ENCODE measurements around the gene MAP4K2. TPM values are rescaled to one million over a fixed set of nuclear protein-coding genes. Genes with fewer than 3 reads are reported as not detected.

MAP4K2 gene
- total RNA-seq, 1 donor = 10.8 TPM

DNA sequence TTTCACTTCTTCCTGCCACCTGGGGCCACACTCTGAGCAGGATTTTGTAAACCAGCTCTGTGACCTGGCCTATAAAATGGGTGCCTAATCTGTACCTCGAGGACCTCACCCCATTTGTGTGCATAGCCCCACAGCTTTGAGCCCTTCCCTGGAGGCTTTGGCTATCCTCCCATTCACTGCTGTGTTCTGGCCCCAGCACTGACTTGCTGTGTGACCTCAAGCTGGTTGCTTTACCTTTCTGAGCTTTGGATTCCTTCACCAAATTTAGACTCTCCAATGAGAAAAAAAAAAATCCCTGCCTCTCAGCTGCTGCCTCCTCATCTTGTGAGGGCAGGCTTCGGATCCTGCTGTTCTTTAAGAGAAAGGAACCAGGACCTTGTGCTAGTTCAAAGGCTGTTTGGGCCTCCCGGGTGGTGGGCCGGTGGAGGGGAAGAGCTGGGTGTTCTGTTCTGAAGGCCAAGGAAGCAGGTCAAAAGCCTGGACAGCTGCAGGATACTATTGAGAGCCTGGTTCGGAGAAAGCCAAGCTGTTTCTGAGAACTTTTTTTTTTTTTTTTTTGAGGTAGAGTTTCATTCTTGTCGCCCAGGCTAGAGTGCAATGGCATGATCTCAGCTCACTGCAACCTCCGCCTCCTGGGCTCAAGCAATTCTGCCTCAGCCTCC, 42.1 kb downstream of the MAP4K2 start:
- no peak for DNase-seq (ENCODE audit: low read depth)
- H3K4me3 ChIP-seq (ENCODE audit: low read depth, low read length) = no peak overlapping the region
- TF ChIP-seq, protein P1, sequence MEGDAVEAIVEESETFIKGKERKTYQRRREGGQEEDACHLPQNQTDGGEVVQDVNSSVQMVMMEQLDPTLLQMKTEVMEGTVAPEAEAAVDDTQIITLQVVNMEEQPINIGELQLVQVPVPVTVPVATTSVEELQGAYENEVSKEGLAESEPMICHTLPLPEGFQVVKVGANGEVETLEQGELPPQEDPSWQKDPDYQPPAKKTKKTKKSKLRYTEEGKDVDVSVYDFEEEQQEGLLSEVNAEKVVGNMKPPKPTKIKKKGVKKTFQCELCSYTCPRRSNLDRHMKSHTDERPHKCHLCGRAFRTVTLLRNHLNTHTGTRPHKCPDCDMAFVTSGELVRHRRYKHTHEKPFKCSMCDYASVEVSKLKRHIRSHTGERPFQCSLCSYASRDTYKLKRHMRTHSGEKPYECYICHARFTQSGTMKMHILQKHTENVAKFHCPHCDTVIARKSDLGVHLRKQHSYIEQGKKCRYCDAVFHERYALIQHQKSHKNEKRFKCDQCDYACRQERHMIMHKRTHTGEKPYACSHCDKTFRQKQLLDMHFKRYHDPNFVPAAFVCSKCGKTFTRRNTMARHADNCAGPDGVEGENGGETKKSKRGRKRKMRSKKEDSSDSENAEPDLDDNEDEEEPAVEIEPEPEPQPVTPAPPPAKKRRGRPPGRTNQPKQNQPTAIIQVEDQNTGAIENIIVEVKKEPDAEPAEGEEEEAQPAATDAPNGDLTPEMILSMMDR (IDR thresholded peaks at IDR 0.05; ENCODE audit: insufficient read depth, low read depth, low read length) = no peak

DNA sequence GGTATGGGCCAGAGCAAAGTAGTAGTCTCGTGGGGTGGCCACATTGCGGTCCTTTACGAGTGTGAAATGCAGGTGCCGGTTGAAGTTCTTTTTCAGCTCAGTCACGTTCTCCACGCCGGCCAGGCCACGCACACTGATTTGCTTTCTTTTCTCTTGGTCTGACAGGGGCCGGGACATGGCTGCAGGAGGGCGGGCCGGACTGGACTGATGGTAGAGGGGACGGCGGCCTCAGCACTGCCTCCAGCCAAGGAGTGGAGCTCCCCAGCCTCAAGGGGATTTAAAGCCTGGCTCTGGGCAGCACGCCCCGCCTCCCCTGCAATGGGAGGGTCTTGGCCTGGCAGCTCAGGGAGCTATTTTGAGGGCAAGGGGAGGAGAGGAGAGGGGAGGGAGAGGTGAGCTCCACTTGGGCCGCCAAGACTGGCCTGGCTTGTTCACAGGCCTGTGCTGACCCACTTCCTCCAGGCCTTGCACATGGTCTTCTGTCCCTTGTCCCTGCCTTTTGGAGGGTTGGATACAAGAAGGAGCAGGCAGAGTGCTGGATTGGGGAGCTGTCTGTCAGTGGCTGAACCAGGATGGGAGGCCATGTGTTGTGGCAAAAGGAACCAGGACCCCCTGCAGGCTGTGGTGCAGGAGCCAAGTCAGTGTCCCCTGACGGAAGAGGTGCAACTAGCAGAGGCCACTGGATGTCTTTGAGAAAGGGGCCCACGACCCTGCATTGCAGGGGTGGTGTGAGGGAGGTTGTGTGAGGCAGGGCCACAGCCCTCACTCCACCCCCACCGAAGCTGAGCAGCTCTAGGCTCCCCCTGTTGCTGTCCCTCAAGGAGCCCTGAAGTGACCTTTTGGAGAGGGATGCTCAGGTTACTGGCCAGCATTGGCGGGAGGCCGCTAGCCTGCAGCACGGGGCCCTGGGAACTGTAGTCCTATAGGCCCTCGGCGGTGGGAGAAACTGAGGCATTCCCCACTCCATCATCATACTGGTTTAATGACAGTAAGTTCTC, 43.0 kb downstream of the MAP4K2 start, which contains the start of gene PYGM:
PYGM (minus strand) TSS at position 253 of the 998 bp plus-strand sequence; CDS start at position 177, 76 bp downstream.
- peak; percentile 58 for DNase-seq (ENCODE audit: low read depth)
- TF ChIP-seq, protein P1 (IDR thresholded peaks at IDR 0.05; ENCODE audit: insufficient read depth, low read depth, low read length) = no peak
- no peak within 1 kb of the TSS for H3K4me3 ChIP-seq (ENCODE audit: low read depth, low read length)

DNA sequence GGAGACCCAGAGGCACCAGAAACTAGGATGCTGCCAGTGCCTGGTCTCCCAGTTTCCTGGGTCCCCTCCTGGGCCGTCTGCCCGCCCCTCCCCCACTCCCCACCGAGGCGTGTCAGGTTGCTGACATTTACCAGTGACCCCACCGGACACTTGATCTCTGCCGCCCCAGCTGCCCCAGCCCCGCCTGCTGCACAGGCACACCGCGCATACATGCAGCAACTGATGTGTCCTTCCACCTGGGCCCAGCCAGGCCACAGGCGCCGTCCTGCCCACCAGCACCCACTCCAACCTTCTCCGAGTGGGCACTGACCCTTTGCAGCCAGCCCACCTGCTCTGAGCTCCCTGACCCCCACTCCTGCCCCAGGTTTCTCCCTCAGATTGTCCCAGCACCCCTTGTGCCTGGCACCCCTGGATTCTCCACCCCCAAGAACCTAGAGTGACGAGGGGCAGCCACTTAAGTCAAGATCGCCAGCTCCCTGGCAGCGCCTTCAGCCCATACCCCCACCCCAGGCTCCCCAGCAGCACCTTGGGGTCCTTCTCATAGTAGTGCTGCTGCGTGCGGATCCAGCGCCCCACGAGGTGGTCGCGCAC, 43.8 kb downstream of the MAP4K2 start:
- no peak overlapping the region for H3K4me3 ChIP-seq (ENCODE audit: low read depth, low read length)
- TF ChIP-seq, protein P1 (IDR thresholded peaks at IDR 0.05; ENCODE audit: insufficient read depth, low read depth, low read length) = no peak
- no peak for DNase-seq (ENCODE audit: low read depth)

- no peak overlapping the region for H3K4me3 ChIP-seq (ENCODE audit: low read depth, low read length)
- TF ChIP-seq, protein P1 (IDR thresholded peaks at IDR 0.05; ENCODE audit: insufficient read depth, low read depth, low read length) = no peak
- DNase-seq (ENCODE audit: low read depth) = no peak
Observed at GRCh38 chr11:64758330-64759079, 44.5 kb downstream of the MAP4K2 start.

DNA sequence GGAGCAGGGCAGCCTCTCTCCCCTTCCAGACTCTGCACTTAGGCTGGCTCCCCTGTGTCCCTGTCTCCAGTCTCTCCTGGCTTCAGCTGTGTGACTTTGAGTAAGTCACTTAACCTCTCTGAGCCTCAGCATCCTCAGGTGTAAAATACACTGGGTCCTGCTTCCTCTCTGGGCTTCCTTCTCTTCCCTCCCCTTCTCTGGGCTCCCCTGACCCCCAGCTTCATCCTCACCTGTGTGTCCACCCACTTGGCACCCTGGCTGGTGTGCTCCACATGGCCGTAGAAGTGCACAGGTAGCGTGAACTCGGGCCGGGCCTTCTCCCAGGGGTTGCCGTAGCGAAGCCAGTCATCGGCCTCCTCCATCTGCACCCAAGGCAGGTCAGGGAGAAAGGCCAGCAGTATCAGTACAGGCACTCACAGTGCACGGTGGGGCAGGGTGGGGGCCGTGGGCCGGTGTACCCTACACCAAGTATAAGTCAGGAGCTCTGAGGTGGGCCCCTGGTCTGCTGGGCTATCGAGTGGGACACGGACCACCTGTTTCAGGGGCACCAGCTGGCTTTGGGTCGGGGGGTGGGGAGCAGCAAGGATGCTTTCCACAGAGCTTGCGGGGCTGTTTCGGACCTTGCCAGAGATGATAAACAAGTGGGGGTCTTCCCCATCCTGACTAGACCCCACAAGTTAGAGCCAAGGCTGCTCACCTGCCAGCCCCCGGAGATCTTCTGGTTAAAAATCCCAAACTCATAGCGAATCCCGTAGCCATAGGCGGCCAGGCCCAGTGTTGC, 45.3 kb downstream of the MAP4K2 start:
- H3K4me3 ChIP-seq (ENCODE audit: low read depth, low read length) = no peak overlapping the region
- TF ChIP-seq, protein P1 (IDR thresholded peaks at IDR 0.05; ENCODE audit: insufficient read depth, low read depth, low read length) = no peak
- DNase-seq (ENCODE audit: low read depth) = no peak
